HCT116 (cell line): ENCODE measurements around the gene LAMC3. TPM values are rescaled to one million over a fixed set of nuclear protein-coding genes. Genes with fewer than 3 reads are reported as not detected.

Source experiments
- ATAC-seq: fragments of 200-7000 bp; cut with Tn5 transposase; 2 replicates; pipeline ENCODE4 v1.9.1; 2020; ENCODE audit warnings: mild to moderate bottlenecking, moderate library complexity
- BruUV-seq: library from RNA; stranded (reverse); fragments of 400-500 nt; replicated peaks from 2 replicates; lab custom pipeline; 2021; lab: Mats Ljungman, UMichigan
- CTCF ChIA-PET: fragments of 300-600 bp; sonication (Branson Sonifier 250); formaldehyde crosslinking; loops from one replicate; lab custom pipeline; 2021; ENCODE audit warnings: antibody characterized with exemption; lab: Charles Lee
- POLR2A ChIA-PET: fragments of 300-600, 350-600 bp; sonication (Branson Sonifier 250); formaldehyde crosslinking; loops from one replicate; lab custom pipeline; 2021; ENCODE audit warnings: antibody characterized with exemption; lab: Charles Lee
- RAD21 ChIA-PET, 2 experiments: fragments of 300-600 bp; sonication (Branson Sonifier 250); formaldehyde crosslinking; loops; one replicate each; lab custom pipeline; 2023; ENCODE audit warnings: low total read pairs in 2 of 2; ENCODE audit not compliant: uncharacterized antibody in 2 of 2, unreplicated experiment in 2 of 2, low non-redundant PET in 1 of 2; lab: Charles Lee
- DNase-seq: peaks from one replicate; pipeline ENCODE4 v3.0.0-alpha.2; 2010; ENCODE audit warnings: low read depth, low spot score
- H2AFZ ChIP-seq: fragments of 200-600 bp; shearing (Covaris generic), sonication (generic); 2 replicates; pipeline ENCODE4 v1.6.1; 2017; ENCODE audit warnings: low read depth, mixed run types, mixed read lengths, antibody characterized with exemption, low read length; ENCODE audit not compliant: poor library complexity, severe bottlenecking
- H3K27ac ChIP-seq: 2 replicates; pipeline ENCODE4 v1.5.1; 2012; ENCODE audit warnings: low read depth, low read length
- H3K27me3 ChIP-seq: fragments of 200-600 bp; sonication (generic); 2 replicates; pipeline ENCODE4 v1.6.1; 2016; ENCODE audit warnings: mixed run types, low read length, mixed read lengths; ENCODE audit not compliant: insufficient read depth
- H3K36me3 ChIP-seq, 2 experiments: fragments of 200-500 bp in 1 of 2; fragments of 200-600 bp in 1 of 2; sonication (Bioruptor generic) in 1 of 2; sonication (generic) in 1 of 2; 2 replicates each; pipeline versions ENCODE4 v1.5.1 to v1.6.1; 2014 to 2016; ENCODE audit warnings: low read length in 2 of 2, inconsistent platforms in 1 of 2, mixed read lengths in 1 of 2, mixed run types in 1 of 2; ENCODE audit not compliant: insufficient read depth in 2 of 2, control insufficient read depth in 1 of 2
- H3K4me1 ChIP-seq, 2 experiments: fragments of 200-600 bp in 1 of 2; sonication (generic) in 1 of 2; 2 replicates each; pipeline versions ENCODE4 v1.5.1 to v1.6.1; 2012 to 2017; ENCODE audit warnings: low read length in 2 of 2, inconsistent platforms in 1 of 2, mild to moderate bottlenecking in 1 of 2, mixed read lengths in 1 of 2, mixed run types in 1 of 2, moderate library complexity in 1 of 2; ENCODE audit not compliant: insufficient read depth in 2 of 2, control insufficient read depth in 1 of 2
- H3K4me2 ChIP-seq: fragments of 200-600 bp; sonication (generic); 2 replicates; pipeline ENCODE4 v1.6.1; 2017; ENCODE audit warnings: mixed run types, low read length, mixed read lengths
- H3K4me3 ChIP-seq, 2 experiments: fragments of 200-600 bp in 1 of 2; sonication (generic) in 1 of 2; replicated peaks in 1 of 2; 2 replicates each; pipeline ENCODE4 v1.5.1; 2011 to 2016; ENCODE audit warnings: low read length in 2 of 2, control low read depth in 1 of 2, low read depth in 1 of 2, mild to moderate bottlenecking in 1 of 2, mixed read lengths in 1 of 2, mixed run types in 1 of 2
- H3K79me2 ChIP-seq: fragments of 200-600 bp; sonication (generic); 2 replicates; pipeline ENCODE4 v1.6.1; 2017; ENCODE audit warnings: mild to moderate bottlenecking, mixed run types, low read length, moderate library complexity, mixed read lengths; ENCODE audit not compliant: insufficient read depth
- H3K9ac ChIP-seq: fragments of 200-600 bp; sonication (generic); 2 replicates; pipeline ENCODE4 v1.6.1; 2016; ENCODE audit warnings: low read length, mixed read lengths
- H3K9me2 ChIP-seq: fragments of 200-600 bp; sonication (generic), shearing (Covaris generic); 2 replicates; pipeline ENCODE4 v1.6.1; 2017; ENCODE audit warnings: mixed run types, mild to moderate bottlenecking, moderate library complexity; ENCODE audit not compliant: insufficient read depth
- H3K9me3 ChIP-seq, 2 experiments: fragments of 200-500 bp in 1 of 2; fragments of 200-600 bp in 1 of 2; sonication (Bioruptor generic) in 1 of 2; sonication (generic) in 1 of 2; 2 replicates each; pipeline ENCODE4 v1.6.1; 2014 to 2017; ENCODE audit warnings: low read length in 2 of 2, mixed read lengths in 2 of 2, inconsistent platforms in 1 of 2, low read depth in 1 of 2, mild to moderate bottlenecking in 1 of 2, mixed run types in 1 of 2, moderate library complexity in 1 of 2; ENCODE audit not compliant: control insufficient read depth in 1 of 2, insufficient read depth in 1 of 2
- H4K20me1 ChIP-seq: fragments of 200-600 bp; sonication (generic), shearing (Covaris generic); 2 replicates; pipeline ENCODE4 v1.6.1; 2017; ENCODE audit warnings: mixed run types, mild to moderate bottlenecking, moderate library complexity; ENCODE audit not compliant: insufficient read depth
- CBX3 ChIP-seq: IDR thresholded peaks from 2 replicates; pipeline ENCODE4 v1.6.1; 2012; ENCODE audit warnings: low read depth
- CEBPB ChIP-seq: IDR thresholded peaks from 2 replicates; pipeline ENCODE4 v1.6.1; 2012; ENCODE audit warnings: low read depth
- EGR1 ChIP-seq: IDR thresholded peaks from 2 replicates; pipeline ENCODE4 v1.6.1; 2012; ENCODE audit warnings: low read depth
- ELF1 ChIP-seq: IDR thresholded peaks from 2 replicates; pipeline ENCODE4 v1.6.1; 2012; ENCODE audit warnings: low read depth, borderline replicate concordance
- POLR2A ChIP-seq: IDR thresholded peaks from 2 replicates; pipeline ENCODE4 v1.7.0; 2011; ENCODE audit warnings: borderline replicate concordance; ENCODE audit not compliant: insufficient read depth, insufficient read length; ENCODE audit errors: extremely low read depth
- RAD21 ChIP-seq: IDR thresholded peaks from 2 replicates; pipeline ENCODE4 v1.6.1; 2012; ENCODE audit warnings: low read depth, mild to moderate bottlenecking
- SIN3A ChIP-seq: IDR thresholded peaks from 2 replicates; pipeline ENCODE4 v1.6.1; 2012; ENCODE audit warnings: low read depth
- SP1 ChIP-seq: IDR thresholded peaks from 2 replicates; pipeline ENCODE4 v1.6.1; 2012; ENCODE audit warnings: low read depth
- TCF7L2 ChIP-seq: IDR thresholded peaks from 2 replicates; pipeline ENCODE4 v1.7.0; 2011; ENCODE audit warnings: borderline replicate concordance, inconsistent platforms; ENCODE audit not compliant: insufficient read depth, insufficient read length; ENCODE audit errors: extremely low read depth
- YY1 ChIP-seq: IDR thresholded peaks from 2 replicates; pipeline ENCODE4 v1.6.1; 2011; ENCODE audit warnings: low read length, low read depth, moderate library complexity, mild to moderate bottlenecking; ENCODE audit not compliant: insufficient replicate concordance; ENCODE audit errors: extremely low read depth
- intact Hi-C: fragments of 100-400 bp; cut with micrococcal nuclease; formaldehyde crosslinking; loops from 2 replicates; pipeline ENCODE4 v1.10.0; 2022
- total RNA-seq: library from RNA; stranded (reverse); gene quantifications from one replicate; pipeline ENCODE4 v1.2.1, GENCODE V29; 2021; ENCODE audit not compliant: unreplicated experiment
- TF ChIP-seq, protein P1 (sequence below): IDR thresholded peaks from 2 replicates; pipeline ENCODE4 v1.6.1; 2012
- TF ChIP-seq, protein P2 (sequence below): IDR thresholded peaks from 2 replicates; pipeline ENCODE4 v1.6.1; 2012
- TF ChIP-seq, protein P3 (sequence below): IDR thresholded peaks from 2 replicates; pipeline ENCODE4 v1.6.1; 2011; ENCODE audit warnings: mild to moderate bottlenecking, low read length, moderate library complexity; ENCODE audit not compliant: insufficient replicate concordance; ENCODE audit errors: extremely low read depth
- TF ChIP-seq, protein P4 (sequence below): IDR thresholded peaks from 2 replicates; pipeline ENCODE4 v1.6.1; 2012; ENCODE audit warnings: low read depth

LAMC3 gene
- total RNA-seq, 1 experiment from 2014 or later: 7.7 TPM

DNA sequence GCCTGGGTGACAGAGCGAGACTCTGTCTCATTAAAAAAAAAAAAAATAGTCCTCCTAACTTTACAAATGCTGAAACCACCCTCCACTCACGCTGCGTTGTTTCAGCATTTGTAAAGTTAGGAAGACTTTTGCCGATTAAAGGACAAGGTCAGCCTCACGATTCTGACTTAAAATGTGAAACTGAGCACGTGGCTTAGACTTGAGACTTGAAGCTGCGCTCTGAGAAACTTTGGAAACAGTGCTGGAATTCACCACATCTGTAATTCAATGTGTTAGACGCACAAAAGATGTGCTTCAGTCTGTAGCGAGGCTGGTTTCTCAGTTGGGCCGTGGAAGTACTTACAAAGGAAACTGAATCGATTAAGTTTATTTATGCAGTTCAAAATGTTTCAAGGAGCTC lies 25.0 kb upstream of the LAMC3 start:
- Histone ChIP-seq H3K4me3 (no peak overlapping the region), H3K4me2 (no peak overlapping the region), H3K4me1 (no peaks in the 10 kb centered on the region), H3K27ac (no peak overlapping the region), H3K27me3 (no peaks in the 10 kb centered on the region), H3K9me2 (no peaks in the 10 kb centered on the region), H3K79me2 (no peaks in the 10 kb centered on the region), H3K9ac (no peak overlapping the region), H3K36me3 (no peaks in the 10 kb centered on the region), H4K20me1 (no peaks in the 10 kb centered on the region), H3K9me3 (no peaks in the 10 kb centered on the region), H2AFZ (no peak overlapping the region)
- intact Hi-C loops: no loop called here
- DNase-seq (no peak), ATAC-seq (no peak)
- no peak for TF ChIP-seq POLR2A
- ChIA-PET POLR2A (no interaction called here), CTCF (interaction anchor here (1.7 kb wide), 1 partner anchor 14 kb away, joined by 6 read pairs; no protein-coding TSS in a partner anchor), RAD21 (no interaction called here)
- no TSS peak for BruUV-seq

DNA sequence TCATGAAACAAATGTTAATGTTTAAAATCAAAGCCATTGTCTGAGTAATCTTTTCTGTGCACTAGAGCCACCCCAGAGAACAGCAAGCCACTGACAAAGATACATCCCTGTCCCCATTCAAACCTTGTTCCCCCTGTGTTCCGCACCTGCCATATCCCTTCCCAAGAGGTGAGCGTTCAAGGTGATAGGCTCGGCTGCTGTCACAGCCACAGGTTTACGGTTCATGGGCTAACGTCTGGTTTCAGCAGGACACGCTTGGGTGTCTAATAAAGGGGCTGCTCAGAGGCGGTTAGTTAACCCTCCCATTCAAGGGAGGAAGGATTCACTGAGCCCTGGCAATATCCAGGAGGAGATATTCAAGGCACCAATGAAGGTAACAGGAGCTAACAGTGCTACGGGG lies 24.5 kb upstream of the LAMC3 start:
- intact Hi-C loops: no loop called here
- ATAC-seq: no peak
- CTCF ChIA-PET: interaction anchor here (1.7 kb wide), 1 partner anchor 14 kb away, joined by 6 read pairs; no protein-coding TSS in a partner anchor
- RAD21 ChIA-PET: no interaction called here
- BruUV-seq: no TSS peak
- Histone ChIP-seq H3K4me1 (no peaks in the 10 kb centered on the region), H2AFZ (no peak overlapping the region), H3K27ac (no peak overlapping the region), H3K4me2 (no peak overlapping the region), H3K4me3 (no peak overlapping the region), H3K27me3 (no peaks in the 10 kb centered on the region), H3K9me3 (no peaks in the 10 kb centered on the region), H3K36me3 (no peaks in the 10 kb centered on the region), H3K9ac (no peak overlapping the region), H3K79me2 (no peaks in the 10 kb centered on the region), H4K20me1 (no peaks in the 10 kb centered on the region), H3K9me2 (no peaks in the 10 kb centered on the region)
- POLR2A ChIA-PET: no interaction called here
- no peak for DNase-seq
- TF ChIP-seq, protein P1, sequence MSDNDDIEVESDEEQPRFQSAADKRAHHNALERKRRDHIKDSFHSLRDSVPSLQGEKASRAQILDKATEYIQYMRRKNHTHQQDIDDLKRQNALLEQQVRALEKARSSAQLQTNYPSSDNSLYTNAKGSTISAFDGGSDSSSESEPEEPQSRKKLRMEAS: no peak
- no peak for TF ChIP-seq SP1
- TF ChIP-seq TCF7L2: no peak
- no peak for TF ChIP-seq CEBPB
- TF ChIP-seq, protein P2, sequence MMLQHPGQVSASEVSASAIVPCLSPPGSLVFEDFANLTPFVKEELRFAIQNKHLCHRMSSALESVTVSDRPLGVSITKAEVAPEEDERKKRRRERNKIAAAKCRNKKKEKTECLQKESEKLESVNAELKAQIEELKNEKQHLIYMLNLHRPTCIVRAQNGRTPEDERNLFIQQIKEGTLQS: no peak
- TF ChIP-seq EGR1: no peak
- TF ChIP-seq CBX3: no peak
- TF ChIP-seq SIN3A: no peak
- TF ChIP-seq, protein P3, sequence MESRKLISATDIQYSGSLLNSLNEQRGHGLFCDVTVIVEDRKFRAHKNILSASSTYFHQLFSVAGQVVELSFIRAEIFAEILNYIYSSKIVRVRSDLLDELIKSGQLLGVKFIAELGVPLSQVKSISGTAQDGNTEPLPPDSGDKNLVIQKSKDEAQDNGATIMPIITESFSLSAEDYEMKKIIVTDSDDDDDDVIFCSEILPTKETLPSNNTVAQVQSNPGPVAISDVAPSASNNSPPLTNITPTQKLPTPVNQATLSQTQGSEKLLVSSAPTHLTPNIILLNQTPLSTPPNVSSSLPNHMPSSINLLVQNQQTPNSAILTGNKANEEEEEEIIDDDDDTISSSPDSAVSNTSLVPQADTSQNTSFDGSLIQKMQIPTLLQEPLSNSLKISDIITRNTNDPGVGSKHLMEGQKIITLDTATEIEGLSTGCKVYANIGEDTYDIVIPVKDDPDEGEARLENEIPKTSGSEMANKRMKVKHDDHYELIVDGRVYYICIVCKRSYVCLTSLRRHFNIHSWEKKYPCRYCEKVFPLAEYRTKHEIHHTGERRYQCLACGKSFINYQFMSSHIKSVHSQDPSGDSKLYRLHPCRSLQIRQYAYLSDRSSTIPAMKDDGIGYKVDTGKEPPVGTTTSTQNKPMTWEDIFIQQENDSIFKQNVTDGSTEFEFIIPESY: no peak
- no peak for TF ChIP-seq YY1
- TF ChIP-seq, protein P4, sequence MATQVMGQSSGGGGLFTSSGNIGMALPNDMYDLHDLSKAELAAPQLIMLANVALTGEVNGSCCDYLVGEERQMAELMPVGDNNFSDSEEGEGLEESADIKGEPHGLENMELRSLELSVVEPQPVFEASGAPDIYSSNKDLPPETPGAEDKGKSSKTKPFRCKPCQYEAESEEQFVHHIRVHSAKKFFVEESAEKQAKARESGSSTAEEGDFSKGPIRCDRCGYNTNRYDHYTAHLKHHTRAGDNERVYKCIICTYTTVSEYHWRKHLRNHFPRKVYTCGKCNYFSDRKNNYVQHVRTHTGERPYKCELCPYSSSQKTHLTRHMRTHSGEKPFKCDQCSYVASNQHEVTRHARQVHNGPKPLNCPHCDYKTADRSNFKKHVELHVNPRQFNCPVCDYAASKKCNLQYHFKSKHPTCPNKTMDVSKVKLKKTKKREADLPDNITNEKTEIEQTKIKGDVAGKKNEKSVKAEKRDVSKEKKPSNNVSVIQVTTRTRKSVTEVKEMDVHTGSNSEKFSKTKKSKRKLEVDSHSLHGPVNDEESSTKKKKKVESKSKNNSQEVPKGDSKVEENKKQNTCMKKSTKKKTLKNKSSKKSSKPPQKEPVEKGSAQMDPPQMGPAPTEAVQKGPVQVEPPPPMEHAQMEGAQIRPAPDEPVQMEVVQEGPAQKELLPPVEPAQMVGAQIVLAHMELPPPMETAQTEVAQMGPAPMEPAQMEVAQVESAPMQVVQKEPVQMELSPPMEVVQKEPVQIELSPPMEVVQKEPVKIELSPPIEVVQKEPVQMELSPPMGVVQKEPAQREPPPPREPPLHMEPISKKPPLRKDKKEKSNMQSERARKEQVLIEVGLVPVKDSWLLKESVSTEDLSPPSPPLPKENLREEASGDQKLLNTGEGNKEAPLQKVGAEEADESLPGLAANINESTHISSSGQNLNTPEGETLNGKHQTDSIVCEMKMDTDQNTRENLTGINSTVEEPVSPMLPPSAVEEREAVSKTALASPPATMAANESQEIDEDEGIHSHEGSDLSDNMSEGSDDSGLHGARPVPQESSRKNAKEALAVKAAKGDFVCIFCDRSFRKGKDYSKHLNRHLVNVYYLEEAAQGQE: no peak
- TF ChIP-seq RAD21: no peak
- no peak for TF ChIP-seq ELF1
